GM23338 (cell line): Measurements from ENCODE around the gene ICAM1. TPM values are rescaled to one million over a fixed set of nuclear protein-coding genes. Genes with fewer than 3 reads are reported as not detected.

ENCODE experiments used
- ATAC-seq: fragments of 200-7000 bp; cut with Tn5 transposase; 3 replicates; pipeline ENCODE4 v1.9.1; 2020
- DNase-seq: peaks from one replicate; pipeline ENCODE4 v3.0.0-alpha.2; 2015; ENCODE audit warnings: low spot score
- H2AFZ ChIP-seq: fragments of 200-600 bp; sonication (generic); 2 replicates; pipeline ENCODE4 v1.8.0; 2016; ENCODE audit warnings: antibody characterized with exemption, mild to moderate bottlenecking, moderate library complexity
- H3F3A ChIP-seq: fragments of 200-600 bp; sonication (generic); replicated peaks from 2 replicates; pipeline ENCODE4 v1.8.0; 2017; ENCODE audit warnings: antibody characterized with exemption, mixed run types, low read depth
- H3K27ac ChIP-seq: fragments of 200-600 bp; sonication (generic); 2 replicates; pipeline ENCODE4 v1.6.1; 2016; ENCODE audit warnings: low read depth
- H3K27me3 ChIP-seq: fragments of 200-600 bp; sonication (generic); 2 replicates; pipeline ENCODE4 v1.8.0; 2016; ENCODE audit warnings: mild to moderate bottlenecking, mixed run types, moderate library complexity; ENCODE audit not compliant: insufficient read depth
- H3K36me3 ChIP-seq: fragments of 200-600 bp; sonication (generic); 2 replicates; pipeline ENCODE4 v1.8.0; 2016; ENCODE audit warnings: mild to moderate bottlenecking; ENCODE audit not compliant: insufficient read depth
- H3K4me1 ChIP-seq: fragments of 200-600 bp; sonication (generic); 2 replicates; pipeline ENCODE4 v1.8.0; 2016; ENCODE audit warnings: mild to moderate bottlenecking, moderate library complexity; ENCODE audit not compliant: insufficient read depth
- H3K4me2 ChIP-seq: fragments of 200-600 bp; sonication (generic); 2 replicates; pipeline ENCODE4 v1.7.1; 2017; ENCODE audit warnings: mixed run types
- H3K4me3 ChIP-seq: fragments of 200-600 bp; sonication (generic); 2 replicates; pipeline ENCODE4 v1.6.1; 2016; ENCODE audit warnings: mixed run types
- H3K79me2 ChIP-seq: fragments of 200-600 bp; sonication (generic); replicated peaks from 2 replicates; pipeline ENCODE4 v1.8.0; 2017; ENCODE audit warnings: mild to moderate bottlenecking; ENCODE audit not compliant: insufficient read depth
- H3K9me2 ChIP-seq: fragments of 200-600 bp; sonication (generic); 2 replicates; pipeline ENCODE4 v1.8.0; 2017; ENCODE audit not compliant: insufficient read depth
- H4K20me1 ChIP-seq: fragments of 200-600 bp; sonication (generic); replicated peaks from 2 replicates; pipeline ENCODE4 v1.8.0; 2017; ENCODE audit warnings: mild to moderate bottlenecking; ENCODE audit not compliant: insufficient read depth
- H3K27ac Mint-ChIP-seq: 2 replicates; pipeline ENCODE4 v1.8.0; 2020; ENCODE audit warnings: inconsistent platforms, mild to moderate bottlenecking, moderate library complexity, mixed read lengths
- H3K27me3 Mint-ChIP-seq: 3 replicates; pipeline ENCODE4 v1.8.0; 2022; ENCODE audit warnings: low read depth, mild to moderate bottlenecking, moderate library complexity, mixed read lengths, inconsistent platforms; ENCODE audit not compliant: insufficient read depth, poor library complexity
- H3K36me3 Mint-ChIP-seq: 3 replicates; pipeline ENCODE4 v1.8.0; 2021; ENCODE audit warnings: low read depth, mild to moderate bottlenecking, inconsistent platforms, moderate library complexity, mixed read lengths
- H3K4me1 Mint-ChIP-seq: 3 replicates; pipeline ENCODE4 v1.8.0; 2020; ENCODE audit warnings: mild to moderate bottlenecking, inconsistent platforms, mixed read lengths
- H3K4me3 Mint-ChIP-seq: 3 replicates; pipeline ENCODE4 v1.8.0; 2021; ENCODE audit warnings: moderate library complexity, mild to moderate bottlenecking, inconsistent platforms, mixed read lengths
- H3K9me3 Mint-ChIP-seq: 3 replicates; pipeline ENCODE4 v1.8.0; 2020; ENCODE audit warnings: moderate library complexity, mild to moderate bottlenecking, inconsistent platforms, mixed read lengths
- CTCF ChIP-seq, 2 experiments: fragments of 200-600 bp in 1 of 2; sonication (generic) in 1 of 2; conservative IDR thresholded peaks; 2 replicates each; pipeline versions ENCODE4 v1.5.1 to v1.6.1; 2016 to 2017; ENCODE audit warnings: antibody characterized with exemption in 2 of 2, low read depth in 2 of 2, mild to moderate bottlenecking in 2 of 2, moderate library complexity in 1 of 2
- ETS1 ChIP-seq: IDR thresholded peaks from 2 replicates; pipeline ENCODE4 v1.6.1; 2016; ENCODE audit warnings: antibody characterized with exemption
- EZH2 ChIP-seq: fragments of 200-600 bp; sonication (generic); IDR thresholded peaks from one replicate; pipeline ENCODE4 v1.8.0; 2017; ENCODE audit warnings: antibody characterized with exemption, mild to moderate bottlenecking, low read depth; ENCODE audit not compliant: unreplicated experiment
- EZH2phosphoT487 ChIP-seq: fragments of 200-600 bp; sonication (generic); IDR thresholded peaks from one replicate; pipeline ENCODE4 v1.8.1; 2018; ENCODE audit warnings: antibody characterized with exemption; ENCODE audit not compliant: unreplicated experiment
- JUNB ChIP-seq: IDR thresholded peaks from one replicate; pipeline ENCODE4 v1.6.1; 2016; ENCODE audit warnings: antibody characterized with exemption; ENCODE audit not compliant: unreplicated experiment
- NANOG ChIP-seq: IDR thresholded peaks from 2 replicates; pipeline ENCODE4 v1.6.1; 2016; ENCODE audit warnings: antibody characterized with exemption, borderline replicate concordance
- POLR2AphosphoS5 ChIP-seq: IDR thresholded peaks from 2 replicates; pipeline ENCODE4 v1.6.1; 2016; ENCODE audit warnings: antibody characterized with exemption, low read depth
- ZNF331 ChIP-seq: fragments of 250-450 bp; sonication (Bioruptor Pico); IDR thresholded peaks from 2 replicates; pipeline ENCODE4 v1.5.0; 2020; ENCODE audit warnings: low read depth, mild to moderate bottlenecking, moderate library complexity
- ZNF462 ChIP-seq: fragments of 250-450 bp; sonication (Bioruptor Pico); IDR thresholded peaks from 2 replicates; pipeline ENCODE4 v1.5.0; 2020; ENCODE audit warnings: mild to moderate bottlenecking, moderate library complexity
- polyA plus RNA-seq: library from polyadenylated mRNA; unstranded; fragments of >200 nt; fragmentation: Nextera tagmentation; extraction: Ambion mirVana; gene quantifications from 2 replicates; pipeline ENCODE4 v1.2.1, GENCODE V29; 2016
- total RNA-seq: library from RNA; depleted of rRNA; stranded (reverse); fragments of >200 nt; shearing (Covaris generic); gene quantifications from 2 replicates; pipeline ENCODE4 v1.2.3, GENCODE V29; 2014

ICAM1 gene
- total and polyA plus RNA-seq, 2 experiments from 2014 or later = 1.6 to 3.5 TPM

- TF ChIP-seq ZNF462 (CRISPR knock-in tag) = no peak
Measured at GRCh38 chr19:10289836-10290356, 19.0 kb downstream of the ICAM1 start, which contains the start of gene ICAM5 (continued).

GRCh38 chr19:10290357-10290875 lies 19.5 kb downstream of the ICAM1 start:
- Histone ChIP-seq H3F3A (peaks cover 19% of the 10 kb centered on the region; the same call in 1 of the 2 replicates), H3K4me1 (peaks cover 24% of the 10 kb centered on the region), H3K27me3 (peaks cover 95% of the 10 kb centered on the region), H3K27ac (no peak overlapping the region), H4K20me1 (no peaks in the 10 kb centered on the region; the same call in 1 of the 2 replicates), H3K4me3 (peak overlapping the region; percentile 71), H2AFZ (peak overlapping the region; percentile 98), H3K79me2 (no peaks in the 10 kb centered on the region), H3K36me3 (no peaks in the 10 kb centered on the region), H3K9me2 (no peaks in the 10 kb centered on the region), H3K4me2 (peak overlapping the region; percentile 94)
- Mint-ChIP-seq H3K4me1 (peaks cover 33% of the 10 kb centered on the region), H3K4me3 (peak overlapping the region; percentile 77), H3K27me3 (peaks cover 92% of the 10 kb centered on the region), H3K9me3 (peaks cover 3% of the 10 kb centered on the region; the same call in 1 of the 3 replicates), H3K36me3 (no peaks in the 10 kb centered on the region), H3K27ac (no peak overlapping the region)
- TF ChIP-seq POLR2AphosphoS5 (no peak), CTCF (conservative IDR thresholded peaks at IDR 0.05; ENCODE audit: low read depth in 2 of 2) (no peak), ETS1 (no peak), EZH2 (peak; percentile 26), NANOG (no peak), EZH2phosphoT487 (no peak), ZNF331 (no peak), JUNB (no peak)
- peak; percentile 78 for DNase-seq
- peak; percentile 0; the same call in 2 of the 3 replicates for ATAC-seq
